GM19099 (cell line): ENCODE measurements around the gene OMA1.

Experiments
- POLR2A ChIP-seq: IDR thresholded peaks from 3 replicates; pipeline ENCODE4 v1.6.1; 2011; ENCODE audit warnings: low read depth; ENCODE audit not compliant: insufficient read length; ENCODE audit errors: extremely low read depth

Gene OMA1

DNA sequence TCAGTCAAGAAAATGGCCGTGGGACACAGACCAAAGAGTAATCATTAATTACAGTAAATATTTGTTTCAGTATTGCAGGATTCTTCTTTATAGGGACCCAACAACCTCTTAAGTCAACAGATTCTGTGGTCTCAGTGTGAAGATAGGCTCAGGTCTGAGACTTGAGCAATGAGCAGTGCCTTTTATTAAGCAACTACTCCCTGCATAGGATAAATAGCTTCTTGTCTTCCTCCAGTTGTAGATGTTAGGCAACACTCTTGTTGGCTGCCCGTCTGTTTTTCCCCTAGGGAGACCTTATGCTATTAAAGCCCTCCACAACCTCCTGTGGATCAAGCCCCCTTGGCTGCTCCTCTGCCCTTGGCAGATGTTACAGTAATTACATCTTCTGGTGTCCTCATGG is 1.8 kb upstream of the OMA1 start:
- TF ChIP-seq POLR2A = no peak

DNA sequence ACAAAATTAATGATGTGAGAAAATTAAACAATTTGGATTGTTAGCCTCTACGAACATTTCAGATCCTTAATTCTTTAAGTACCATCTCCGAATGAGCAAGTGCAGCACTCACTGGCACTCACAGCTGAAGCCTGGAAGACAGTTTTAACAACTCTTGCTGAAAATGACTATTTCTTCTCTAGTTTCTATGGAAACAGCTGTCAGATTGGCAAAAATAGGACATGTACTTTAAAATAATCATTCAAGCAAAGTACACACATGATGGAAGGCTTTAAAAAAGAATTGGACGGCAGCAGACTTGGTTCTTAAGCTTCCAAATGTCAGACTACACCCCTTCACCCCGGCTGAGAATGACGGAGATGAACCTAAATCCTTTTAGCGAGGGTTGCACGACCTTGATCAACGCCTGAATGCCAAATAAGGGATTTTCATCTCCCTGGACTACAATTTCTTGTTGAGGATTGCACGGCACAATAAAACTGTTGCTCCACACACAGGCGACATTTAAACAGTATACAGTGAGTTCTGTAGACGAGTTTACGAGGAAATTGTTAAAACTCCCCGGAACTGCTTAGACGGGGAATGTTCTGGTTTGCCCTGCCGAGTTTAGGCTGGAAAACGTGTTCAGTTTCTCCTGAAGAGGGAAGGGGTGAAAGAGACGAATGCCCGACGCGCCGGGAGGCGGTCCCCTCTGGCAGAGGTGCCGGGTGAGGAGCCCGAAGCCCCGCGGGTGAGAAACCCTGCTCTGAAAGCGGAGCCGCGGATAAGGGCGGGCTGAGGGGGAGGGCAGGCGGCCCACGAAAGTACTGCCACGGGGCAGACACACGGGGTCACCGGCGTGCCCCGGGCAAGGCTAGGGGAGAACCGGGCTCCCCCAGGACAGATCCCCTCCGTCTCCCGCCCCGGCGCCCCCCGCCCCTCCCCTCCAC is 671 bp downstream of the OMA1 start:
- TF ChIP-seq POLR2A = no peak

DNA sequence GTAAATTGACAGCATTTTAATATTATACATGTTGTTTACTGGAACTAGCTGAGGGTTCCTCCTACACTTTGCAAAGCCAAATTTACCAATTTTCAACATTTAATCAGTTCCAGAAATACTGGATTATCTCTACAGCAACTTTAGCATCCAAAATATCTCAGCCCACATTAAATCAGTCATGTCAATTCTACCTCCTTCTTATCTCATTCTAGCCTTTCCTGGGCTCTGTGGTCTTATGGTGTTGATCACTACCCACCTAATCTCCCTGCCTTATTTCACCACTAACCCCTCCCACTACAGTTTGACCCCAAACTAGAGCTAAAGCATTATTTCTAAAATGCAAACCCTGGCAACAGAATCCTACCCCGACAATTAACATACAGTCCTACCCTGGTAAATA is 3.3 kb downstream of the OMA1 start:
- no peak for TF ChIP-seq POLR2A

DNA sequence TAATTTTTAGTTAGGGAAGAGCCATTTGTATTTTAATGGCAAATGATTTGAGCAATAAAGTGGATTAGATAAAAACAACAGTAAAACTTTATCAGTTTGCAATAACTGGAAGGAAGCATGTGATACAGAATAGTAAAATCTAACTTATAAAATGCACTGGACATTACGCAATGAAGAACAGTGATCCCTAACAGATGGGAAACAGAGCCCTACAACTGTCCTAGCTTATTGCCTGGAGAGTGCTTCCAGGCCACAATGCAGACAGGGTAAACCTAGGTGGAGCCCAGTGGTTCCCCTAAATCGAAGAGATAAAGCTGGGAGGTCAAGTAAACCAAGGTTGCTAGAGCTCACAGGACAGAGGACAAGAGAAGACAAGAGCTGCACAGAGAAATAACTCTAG is 7.0 kb downstream of the OMA1 start:
- no peak for TF ChIP-seq POLR2A

DNA sequence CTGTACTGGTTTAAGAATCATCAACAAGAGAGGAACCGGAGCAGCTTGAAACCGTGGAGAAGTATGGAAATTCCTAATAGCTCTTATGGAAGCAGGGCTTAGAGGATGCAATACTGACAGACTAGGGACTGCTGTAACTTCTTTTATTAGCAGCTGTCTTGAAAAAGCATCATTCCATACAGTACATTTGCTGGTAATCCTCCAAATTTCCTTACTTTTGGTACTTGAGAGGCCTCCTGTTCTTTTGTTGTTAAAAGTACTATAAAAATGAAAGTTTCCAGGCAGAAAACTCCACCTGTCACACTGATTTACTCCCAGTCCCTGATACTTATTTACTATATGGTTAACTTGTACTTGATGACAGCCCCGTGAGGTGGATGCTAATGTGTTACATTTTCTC is 7.7 kb downstream of the OMA1 start:
- no peak for TF ChIP-seq POLR2A

DNA sequence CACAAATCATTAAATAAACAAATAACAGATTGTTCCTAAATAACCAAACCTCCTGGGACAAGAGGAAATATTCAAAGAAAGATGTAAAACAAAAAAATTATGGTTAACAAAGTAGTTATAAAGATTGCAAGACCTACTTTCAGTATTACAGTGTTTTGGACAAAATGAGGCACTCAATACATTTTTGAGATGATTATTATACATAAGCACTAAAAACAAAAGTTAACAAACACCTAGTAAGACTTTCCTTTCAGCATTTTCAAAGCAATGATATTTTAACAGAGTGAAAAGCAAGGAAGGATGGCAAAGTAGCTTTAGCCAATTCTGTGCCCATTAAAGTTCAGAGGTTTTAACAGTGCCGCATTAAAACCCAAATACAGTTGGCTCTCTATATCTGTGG is 17.2 kb downstream of the OMA1 start:
- TF ChIP-seq POLR2A = no peak

DNA sequence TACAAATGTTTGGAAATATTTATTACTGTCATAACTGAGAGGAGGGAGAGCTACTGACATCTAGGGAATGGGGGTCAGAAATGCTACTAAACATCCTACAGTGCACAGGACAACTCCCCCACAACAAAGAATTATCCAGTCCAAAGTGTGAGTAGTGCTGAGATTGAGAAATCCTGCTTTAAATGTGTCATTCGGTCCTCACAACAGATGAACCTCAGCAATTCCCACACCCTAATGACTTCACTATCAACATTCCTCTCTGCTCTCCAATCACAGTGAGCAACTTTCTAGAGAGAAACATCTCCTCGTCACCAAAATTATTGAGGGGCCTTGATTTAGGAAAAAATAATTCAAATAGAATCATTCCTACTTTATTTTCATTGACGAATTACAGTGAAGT is 18.0 kb downstream of the OMA1 start:
- TF ChIP-seq POLR2A = no peak

DNA sequence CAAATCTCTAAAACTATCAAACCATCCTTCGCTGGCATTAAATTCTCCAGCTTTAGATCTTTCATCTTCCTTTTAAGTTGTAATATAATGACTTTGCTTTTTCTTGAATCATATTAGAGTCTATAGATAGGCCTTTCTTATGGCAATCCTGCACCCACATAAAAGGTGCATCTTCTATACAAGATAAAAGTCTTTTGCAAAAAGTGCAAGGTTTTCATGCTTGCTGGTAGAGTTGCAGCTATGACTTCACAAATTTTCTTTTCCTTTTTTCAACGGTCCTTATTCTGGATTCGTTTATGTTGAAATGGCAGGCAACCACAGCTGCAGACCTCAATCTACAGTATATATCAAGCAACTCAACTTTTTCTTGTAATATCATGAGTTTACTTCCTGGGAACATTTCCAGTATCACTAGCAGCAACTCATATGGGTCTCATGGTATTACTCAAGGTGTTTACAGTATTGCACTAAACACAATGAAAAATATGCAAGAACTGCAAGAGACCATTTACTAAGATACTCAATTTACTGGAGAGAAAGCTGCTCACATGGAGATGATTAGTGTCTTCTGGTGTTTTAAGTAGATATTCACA is 22.1 kb downstream of the OMA1 start:
- no peak for TF ChIP-seq POLR2A

DNA sequence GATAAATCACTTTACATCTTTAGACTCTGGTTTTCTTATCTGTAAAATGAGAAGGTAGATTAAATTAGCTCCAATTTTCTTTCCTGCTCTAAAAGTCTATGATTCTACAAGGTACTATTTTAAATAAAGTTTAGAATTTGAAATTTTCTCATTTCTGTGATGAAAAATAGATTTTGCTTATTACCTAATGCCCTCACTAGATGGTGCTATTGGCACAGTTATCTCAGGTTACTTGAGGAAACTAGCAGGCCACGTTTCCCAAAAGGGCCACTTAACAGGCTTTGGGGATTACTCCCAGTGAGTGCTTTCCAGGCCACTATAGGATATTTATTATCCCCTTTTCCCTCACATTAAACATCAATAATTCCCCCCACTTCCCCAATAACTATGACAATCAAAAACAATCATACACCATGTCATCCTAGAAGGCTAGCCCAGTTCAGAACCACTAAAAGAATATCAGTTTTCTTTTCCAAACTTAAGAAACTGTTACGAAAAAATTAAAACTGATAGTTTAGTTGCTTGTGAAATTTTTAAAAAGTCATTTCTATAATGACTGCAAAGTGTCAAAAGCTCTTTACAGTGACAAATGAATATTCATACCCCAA is 30.6 kb downstream of the OMA1 start:
- TF ChIP-seq POLR2A = no peak

DNA sequence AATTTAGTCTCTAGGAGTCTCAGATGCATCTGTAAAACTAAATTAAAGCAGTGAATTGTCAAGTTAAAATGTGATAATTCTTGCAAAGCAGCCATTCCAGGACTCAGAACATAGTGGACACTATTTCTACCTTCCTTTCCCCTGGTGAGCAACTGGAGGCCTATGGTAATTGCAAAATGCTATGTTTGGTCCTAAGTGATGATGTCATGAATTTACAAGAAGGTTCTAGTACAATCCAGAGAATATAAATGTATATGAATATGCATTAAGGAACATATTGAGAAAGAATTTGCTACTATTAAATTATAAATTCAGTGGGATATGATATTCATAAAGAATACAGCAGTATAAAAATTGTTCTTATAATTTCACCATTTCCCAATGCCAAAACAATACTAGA is 32.6 kb downstream of the OMA1 start:
- TF ChIP-seq POLR2A = no peak

DNA sequence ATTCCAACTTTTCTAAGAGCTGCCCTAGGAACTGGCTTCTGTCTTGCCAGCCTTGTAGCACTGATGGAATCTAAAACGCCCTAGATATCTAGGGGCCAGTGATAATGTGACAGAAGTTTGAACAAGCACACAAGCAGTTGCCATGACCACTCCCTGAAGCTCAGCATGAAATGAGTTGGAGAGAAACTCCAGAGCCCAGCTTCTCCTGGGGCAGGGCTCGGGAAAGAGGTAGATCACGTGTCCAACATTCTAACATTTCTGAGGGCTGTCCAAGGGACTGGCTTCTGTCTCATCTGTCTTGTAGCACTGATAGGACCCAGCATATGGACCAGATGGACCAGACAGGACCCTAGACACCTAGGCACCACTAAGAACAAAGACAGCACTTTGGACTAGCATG is 37.9 kb downstream of the OMA1 start:
- TF ChIP-seq POLR2A = no peak

DNA sequence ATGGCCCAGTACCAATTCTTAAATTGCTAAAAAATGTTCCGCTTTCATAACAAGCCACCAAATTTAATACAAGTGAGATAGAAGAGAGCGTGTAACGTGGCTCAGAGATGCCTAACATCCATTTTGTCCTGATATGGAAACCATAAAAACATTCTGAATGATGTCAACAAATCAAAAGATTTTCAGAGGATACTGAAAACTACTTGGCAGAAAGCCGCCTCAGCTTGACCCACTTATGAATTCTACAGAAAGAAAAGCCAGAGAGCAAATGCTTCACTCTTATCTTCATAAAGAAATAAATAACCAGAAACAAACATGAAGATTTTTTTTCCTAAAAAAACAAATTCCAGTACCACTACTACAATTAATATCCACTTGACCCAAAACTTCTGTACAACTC is 41.2 kb downstream of the OMA1 start:
- no peak for TF ChIP-seq POLR2A

DNA sequence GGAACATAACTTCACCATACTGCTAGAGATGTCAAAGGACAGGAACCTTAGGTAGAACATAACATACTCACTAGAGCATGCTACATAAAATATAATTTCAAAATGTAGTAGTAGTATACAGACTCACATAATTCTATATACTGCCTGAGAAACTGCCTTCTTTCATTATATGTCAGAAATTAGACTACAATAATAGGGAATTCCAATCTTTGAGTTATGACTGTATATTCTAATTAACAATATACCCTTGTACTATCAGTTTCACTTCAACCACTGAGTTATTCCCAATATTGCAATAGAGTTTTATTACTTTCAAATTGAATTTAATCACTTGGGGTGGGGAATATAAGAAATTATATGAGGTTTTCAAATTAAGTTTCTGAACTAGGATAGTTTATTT is 44.0 kb downstream of the OMA1 start:
- TF ChIP-seq POLR2A = no peak

DNA sequence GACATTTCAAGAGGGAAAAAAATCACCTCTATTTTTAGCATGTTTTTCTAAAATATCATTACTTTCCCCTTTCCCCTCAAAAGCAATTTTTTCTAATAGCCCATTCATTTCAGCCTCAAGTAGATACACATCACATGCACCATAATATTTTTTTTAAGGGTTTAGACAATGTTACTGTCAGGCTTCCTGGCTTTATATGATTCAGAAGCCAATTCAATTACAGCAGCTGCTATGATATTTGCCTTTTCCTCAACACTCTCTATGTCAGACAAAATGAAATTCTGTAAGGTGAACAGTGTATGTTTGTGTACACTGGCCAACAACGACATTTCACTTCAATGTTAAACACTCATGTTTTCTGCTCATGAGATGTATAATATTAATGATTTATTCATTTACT is 46.5 kb downstream of the OMA1 start:
- no peak for TF ChIP-seq POLR2A

DNA sequence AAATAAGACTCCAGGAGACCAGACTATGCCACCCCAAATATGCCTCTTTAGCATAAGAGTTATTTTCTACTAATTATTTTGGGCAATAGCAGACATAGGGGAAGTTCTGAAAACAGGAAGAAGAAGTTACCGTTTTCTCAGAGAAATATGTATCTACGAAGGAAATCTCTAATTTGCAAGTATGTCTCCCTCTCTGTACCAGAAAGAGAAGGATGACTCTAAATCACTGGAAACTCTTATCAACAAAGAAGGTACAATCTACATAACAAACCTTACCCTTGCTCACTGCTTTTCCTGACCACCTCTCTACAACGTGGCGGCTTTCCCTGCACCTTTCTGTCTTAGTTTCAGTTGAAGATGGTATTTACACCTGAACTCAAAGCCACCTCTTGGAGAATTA is 49.0 kb downstream of the OMA1 start:
- no peak for TF ChIP-seq POLR2A

DNA sequence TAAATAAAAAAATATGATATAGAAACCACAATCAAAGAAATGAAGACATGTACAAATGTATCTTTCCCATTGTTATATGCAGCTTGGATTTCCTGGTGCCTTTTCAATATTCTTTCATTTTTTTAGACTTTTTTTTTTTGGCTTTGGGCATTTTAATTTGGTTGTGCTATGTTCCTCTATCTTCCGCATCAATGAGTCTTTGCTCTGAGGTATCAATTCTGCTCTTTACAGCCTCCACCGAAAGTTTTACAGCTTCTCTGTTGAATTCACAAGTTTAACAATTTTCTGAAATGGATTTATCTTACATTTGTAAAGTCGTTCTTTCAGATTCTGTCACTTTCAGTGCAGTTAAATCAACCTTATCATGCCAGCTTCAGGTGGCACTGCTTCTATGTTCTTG is 50.5 kb downstream of the OMA1 start:
- TF ChIP-seq POLR2A = no peak
